IPS-18a (cell line): ENCODE data around the gene ZDHHC7.

Experiments used
- H3K27ac ChIP-seq: one replicate; pipeline ENCODE4 v1.5.1; 2013; ENCODE audit warnings: low read length
- H3K27me3 ChIP-seq: one replicate; pipeline ENCODE4 v1.6.1; 2013; ENCODE audit warnings: mild to moderate bottlenecking, low read length; ENCODE audit not compliant: control insufficient read depth, insufficient read depth
- H3K36me3 ChIP-seq: one replicate; pipeline ENCODE4 v1.6.1; 2013; ENCODE audit warnings: low read depth, low read length; ENCODE audit not compliant: control insufficient read depth
- H3K4me1 ChIP-seq: one replicate; pipeline ENCODE4 v1.6.1; 2013; ENCODE audit warnings: low read depth, low read length; ENCODE audit not compliant: control insufficient read depth
- H3K4me3 ChIP-seq: one replicate; pipeline ENCODE4 v1.5.1; 2013; ENCODE audit warnings: low read length
- H3K9ac ChIP-seq: one replicate; pipeline ENCODE4 v1.6.1; 2013; ENCODE audit warnings: mild to moderate bottlenecking, low read length, moderate library complexity
- H3K9me3 ChIP-seq: one replicate; pipeline ENCODE4 v1.6.1; 2013; ENCODE audit warnings: low read depth, low read length; ENCODE audit not compliant: control insufficient read depth

The ZDHHC7 gene

DNA sequence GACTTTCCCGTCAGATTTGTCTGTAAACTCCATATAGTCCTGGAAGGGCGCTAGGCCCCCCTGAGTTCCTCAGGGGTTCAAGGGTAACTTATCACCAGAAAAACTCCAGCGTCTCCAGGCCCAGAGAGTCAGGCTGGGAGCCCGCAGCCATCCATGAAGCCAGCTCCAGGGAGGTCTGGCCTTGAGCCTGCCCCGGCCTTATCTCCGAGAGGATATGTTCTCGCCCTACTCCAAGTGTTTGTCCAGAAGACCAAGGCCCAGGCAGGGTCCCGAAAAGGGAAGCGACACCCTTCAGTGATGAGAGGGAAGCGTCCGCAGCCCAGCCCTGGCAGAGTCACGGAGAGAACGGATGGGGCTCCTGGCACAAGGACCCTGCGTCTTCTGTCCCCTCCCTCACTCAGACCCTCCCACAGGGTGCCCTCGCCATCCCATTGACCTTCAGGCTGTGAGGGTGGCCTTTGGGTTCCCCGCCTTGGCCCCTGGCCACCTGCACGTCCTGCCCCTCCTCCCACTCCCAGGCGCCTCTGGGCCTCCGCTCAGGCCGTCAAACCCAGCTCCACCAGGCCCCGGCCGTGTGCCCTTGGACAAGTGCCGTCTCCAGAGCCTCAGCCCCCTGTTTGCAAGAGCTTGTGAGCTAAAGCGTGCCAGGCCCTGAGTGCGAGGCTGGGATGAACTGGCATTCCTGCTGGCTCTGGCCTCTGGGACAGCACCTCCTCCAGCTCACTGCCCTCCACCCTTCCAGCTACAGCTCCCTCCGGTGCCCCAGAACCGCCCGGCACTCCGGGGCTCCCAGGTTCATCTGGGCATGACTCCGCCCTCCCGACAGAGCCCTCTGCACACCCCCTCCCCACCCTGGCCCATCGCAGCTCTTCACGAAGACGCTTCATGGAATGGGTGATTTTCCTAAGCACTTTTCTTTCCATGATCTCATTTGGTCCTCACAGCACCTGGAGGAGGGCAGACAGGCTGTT is 83.4 kb downstream of the ZDHHC7 start:
- no peaks in the 10 kb centered on the region for H3K27me3 ChIP-seq
- no peak overlapping the region for H3K9ac ChIP-seq
- H3K4me1 ChIP-seq, result no peaks in the 10 kb centered on the region
- no peaks in the 10 kb centered on the region for H3K9me3 ChIP-seq
- no peak overlapping the region for H3K27ac ChIP-seq
- no peak overlapping the region for H3K4me3 ChIP-seq
- H3K36me3 ChIP-seq, result no peaks in the 10 kb centered on the region

DNA sequence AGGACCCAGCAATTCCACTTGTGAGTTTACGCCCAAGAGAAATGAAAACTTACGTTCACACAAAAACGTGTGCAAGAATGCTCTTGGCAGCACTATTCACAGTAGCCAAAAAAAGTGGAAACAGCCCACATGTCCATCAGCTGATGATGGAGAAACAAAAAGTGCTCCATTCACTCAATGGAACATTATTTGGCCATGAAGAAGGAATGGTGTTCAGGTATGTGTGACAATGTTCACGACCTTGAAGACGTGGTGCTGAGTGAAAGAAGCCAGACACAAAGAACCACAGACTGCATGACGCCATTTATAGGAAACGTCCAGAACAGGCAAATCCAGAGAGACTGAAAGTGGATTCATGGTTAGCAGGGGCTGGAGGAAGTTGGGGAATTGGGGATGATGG is 84.9 kb downstream of the ZDHHC7 start:
- no peaks in the 10 kb centered on the region for H3K36me3 ChIP-seq
- H3K9ac ChIP-seq, result no peak overlapping the region
- H3K27ac ChIP-seq, result no peak overlapping the region
- no peak overlapping the region for H3K4me3 ChIP-seq
- no peaks in the 10 kb centered on the region for H3K9me3 ChIP-seq
- no peaks in the 10 kb centered on the region for H3K27me3 ChIP-seq
- H3K4me1 ChIP-seq, result no peaks in the 10 kb centered on the region

DNA sequence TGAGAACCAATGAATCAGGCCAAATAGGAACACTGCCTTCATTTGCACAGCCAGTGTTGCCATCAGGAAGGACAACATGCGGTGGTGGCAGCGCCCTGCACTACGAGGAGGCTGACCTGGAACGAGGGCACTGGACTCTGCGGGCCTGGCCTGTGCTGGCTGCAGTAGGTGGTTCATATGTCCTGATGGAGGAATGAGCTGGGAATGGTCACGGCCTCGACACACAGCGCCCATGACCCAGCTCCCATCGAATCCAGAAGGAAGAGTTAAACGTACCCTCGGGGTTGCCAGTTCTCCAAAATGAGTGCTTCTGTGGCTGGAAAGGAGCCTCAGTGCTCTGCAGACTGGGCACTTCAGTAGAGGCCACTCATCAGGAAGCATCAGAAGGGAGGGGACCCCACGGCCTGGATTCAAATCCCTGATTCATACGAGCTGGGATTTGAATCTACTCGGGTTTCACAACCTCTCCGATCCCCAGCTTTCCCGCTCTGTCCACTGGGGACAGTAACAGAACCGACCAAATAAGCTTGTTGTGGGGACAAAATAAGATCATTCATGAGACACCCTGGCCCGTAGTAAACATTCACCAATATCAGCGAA is 85.5 kb downstream of the ZDHHC7 start:
- H3K27ac ChIP-seq, result no peak overlapping the region
- H3K9me3 ChIP-seq, result no peaks in the 10 kb centered on the region
- no peak overlapping the region for H3K4me3 ChIP-seq
- no peak overlapping the region for H3K9ac ChIP-seq
- no peaks in the 10 kb centered on the region for H3K36me3 ChIP-seq
- no peaks in the 10 kb centered on the region for H3K4me1 ChIP-seq
- H3K27me3 ChIP-seq, result no peaks in the 10 kb centered on the region

DNA sequence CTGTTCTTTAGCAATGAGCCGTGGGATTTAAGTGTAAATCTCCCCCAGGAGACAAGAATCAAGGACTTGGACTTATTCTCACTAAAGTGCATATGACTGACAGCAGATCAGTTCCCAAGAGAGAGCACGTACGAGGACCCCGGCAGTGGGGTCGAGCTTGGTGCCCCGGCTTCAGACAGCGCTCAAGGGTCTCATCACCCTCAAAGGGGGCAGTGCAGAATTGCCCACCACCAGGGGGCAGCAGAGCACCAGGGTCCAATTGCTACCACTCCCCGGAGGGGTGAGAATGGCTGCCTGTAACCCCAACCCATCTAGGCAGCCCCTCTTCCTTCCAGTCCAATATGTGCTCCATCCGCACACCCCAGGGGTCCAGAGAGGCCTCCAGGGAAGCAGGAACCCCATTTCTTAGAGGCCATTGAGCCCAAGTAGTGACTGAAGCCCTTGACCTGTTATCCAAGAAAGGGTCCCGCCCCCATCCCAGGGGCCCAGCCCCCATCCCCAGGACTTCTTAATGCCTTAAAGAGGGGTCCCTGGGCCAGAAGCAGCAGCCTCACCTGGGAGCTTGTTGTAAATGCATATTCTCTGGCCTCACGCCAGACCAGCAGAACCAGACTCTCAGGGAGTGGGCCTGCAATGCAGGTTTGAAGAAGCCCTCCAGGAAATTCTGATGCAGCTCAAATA is 86.1 kb downstream of the ZDHHC7 start:
- Histone ChIP-seq H3K4me1 (no peaks in the 10 kb centered on the region), H3K27me3 (no peaks in the 10 kb centered on the region), H3K9me3 (no peaks in the 10 kb centered on the region), H3K36me3 (no peaks in the 10 kb centered on the region), H3K4me3 (no peak overlapping the region), H3K27ac (no peak overlapping the region), H3K9ac (no peak overlapping the region)

DNA sequence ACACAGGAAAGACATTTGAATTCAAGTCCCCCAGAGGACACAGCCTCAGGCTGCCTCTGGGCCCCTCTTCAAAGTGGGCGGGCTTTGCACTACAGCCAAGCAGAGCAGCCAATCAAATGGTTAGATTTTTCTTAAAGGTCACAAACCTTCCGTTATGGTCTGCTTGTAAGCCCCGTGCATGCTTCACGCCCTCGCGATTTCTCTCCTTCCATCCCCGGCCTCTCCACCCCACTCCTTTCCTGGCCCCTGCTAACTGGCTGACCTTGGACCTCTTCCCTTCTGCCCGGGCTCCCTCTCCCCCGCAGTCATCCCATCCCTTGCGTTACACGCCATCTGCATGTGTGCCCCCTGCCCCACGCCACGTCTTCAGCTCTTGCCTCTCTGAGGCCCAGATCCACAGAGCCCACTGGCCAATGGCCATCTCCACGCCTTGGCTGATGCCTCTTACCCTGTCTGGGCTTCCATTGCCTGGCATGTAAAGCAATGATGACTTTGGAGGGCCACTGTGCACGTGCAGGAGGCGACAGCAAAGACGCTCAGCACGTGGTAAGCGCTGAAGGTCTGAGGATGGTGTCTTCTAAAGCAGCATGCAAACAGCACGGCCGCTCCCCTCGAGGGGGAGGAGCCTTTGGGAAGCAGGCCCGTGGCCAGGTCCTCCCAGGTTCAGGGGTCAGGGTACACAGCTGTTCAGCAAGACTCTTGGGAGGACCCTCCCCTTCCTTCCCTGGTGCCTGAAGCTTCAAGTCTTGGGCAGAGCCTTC is 86.8 kb downstream of the ZDHHC7 start:
- H3K9ac ChIP-seq, result no peak overlapping the region
- H3K4me1 ChIP-seq, result no peaks in the 10 kb centered on the region
- H3K27ac ChIP-seq, result no peak overlapping the region
- H3K4me3 ChIP-seq, result no peak overlapping the region
- no peaks in the 10 kb centered on the region for H3K27me3 ChIP-seq
- no peaks in the 10 kb centered on the region for H3K9me3 ChIP-seq
- no peaks in the 10 kb centered on the region for H3K36me3 ChIP-seq
